Measurements from ENCODE around the gene KRTAP12-3. TPM values are rescaled to one million over a fixed set of nuclear protein-coding genes. Genes with fewer than 3 reads are reported as not detected.

KRTAP12-3 gene
- total RNA-seq, 1 experiment from 2014 or later = not detected

DNA sequence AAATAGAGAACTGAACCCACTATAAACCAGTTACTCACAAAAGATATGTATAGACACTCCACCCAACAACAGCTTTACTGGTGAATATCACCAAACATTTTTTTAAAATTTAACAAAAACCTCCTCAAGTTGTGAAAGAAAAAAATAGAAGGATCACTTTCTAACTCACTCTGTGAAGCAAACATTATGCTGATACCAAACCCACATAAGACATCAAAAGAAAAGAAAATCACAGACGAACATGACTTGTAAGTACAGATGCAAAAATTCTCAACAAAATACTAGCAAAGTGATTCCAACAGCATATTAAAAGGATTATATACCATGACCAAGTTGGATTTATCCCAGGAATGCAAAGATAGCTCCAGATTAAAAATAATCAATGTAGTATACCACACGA lies 34.0 kb downstream of the KRTAP12-3 start:
- Mint-ChIP-seq H3K9me3 (peaks cover 22% of the 10 kb centered on the region), H3K4me3 (no peak overlapping the region), H3K4me1 (peaks cover 35% of the 10 kb centered on the region), H3K36me3 (peaks cover 23% of the 10 kb centered on the region), H3K27me3 (ENCODE audit: low read depth) (peaks cover 3% of the 10 kb centered on the region; the same call in 1 of the 2 replicates), H3K27ac (no peak overlapping the region)
- CTCF ChIA-PET = no interaction called here
- ATAC-seq (no peak), DNase-seq (ENCODE audit: low spot score) (no peak)
- TF ChIP-seq ZMAT4 (CRISPR knock-in tag; IDR thresholded peaks at IDR 0.05) = no peak
- no peak for TF ChIP-seq NR3C1 (CRISPR knock-in tag; conservative IDR thresholded peaks at IDR 0.05; ENCODE audit: low read depth)
- no peak for TF ChIP-seq USF2 (CRISPR knock-in tag; IDR thresholded peaks at IDR 0.05)
- no peak for TF ChIP-seq ZNF423 (CRISPR knock-in tag; IDR thresholded peaks at IDR 0.05)
- no peak for TF ChIP-seq FOXP1 (CRISPR knock-in tag; IDR thresholded peaks at IDR 0.05; ENCODE audit: borderline replicate concordance)
- TF ChIP-seq ZNF138 (CRISPR knock-in tag; conservative IDR thresholded peaks at IDR 0.05) = no peak
- no peak for TF ChIP-seq ATF1 (CRISPR knock-in tag; IDR thresholded peaks at IDR 0.05)
- no peak for TF ChIP-seq ZNF425 (CRISPR knock-in tag; conservative IDR thresholded peaks at IDR 0.05)
- no peak for TF ChIP-seq AR (CRISPR knock-in tag; IDR thresholded peaks at IDR 0.05)
- no peak for TF ChIP-seq ZNF416 (CRISPR knock-in tag; IDR thresholded peaks at IDR 0.05)
- no peak for TF ChIP-seq JAZF1 (CRISPR knock-in tag; IDR thresholded peaks at IDR 0.05)
- TF ChIP-seq, protein P1, sequence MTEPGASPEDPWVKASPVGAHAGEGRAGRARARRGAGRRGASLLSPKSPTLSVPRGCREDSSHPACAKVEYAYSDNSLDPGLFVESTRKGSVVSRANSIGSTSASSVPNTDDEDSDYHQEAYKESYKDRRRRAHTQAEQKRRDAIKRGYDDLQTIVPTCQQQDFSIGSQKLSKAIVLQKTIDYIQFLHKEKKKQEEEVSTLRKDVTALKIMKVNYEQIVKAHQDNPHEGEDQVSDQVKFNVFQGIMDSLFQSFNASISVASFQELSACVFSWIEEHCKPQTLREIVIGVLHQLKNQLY (CRISPR knock-in tag; IDR thresholded peaks at IDR 0.05) = no peak
- TF ChIP-seq PRRX2 (CRISPR knock-in tag; IDR thresholded peaks at IDR 0.05) = no peak
- TF ChIP-seq TP53 (CRISPR knock-in tag; IDR thresholded peaks at IDR 0.05) = no peak
- no peak for TF ChIP-seq HMGA2 (CRISPR knock-in tag; IDR thresholded peaks at IDR 0.05)
- TF ChIP-seq FOXP4 (CRISPR knock-in tag; IDR thresholded peaks at IDR 0.05) = no peak
- TF ChIP-seq EMX1 (CRISPR knock-in tag; IDR thresholded peaks at IDR 0.05) = no peak
- no peak for TF ChIP-seq FOXJ3 (CRISPR knock-in tag; IDR thresholded peaks at IDR 0.05; ENCODE audit: borderline replicate concordance)
- POLR2A ChIA-PET = interaction anchor here (1.2 kb wide), 1 partner anchor 331 kb away, joined by 3 read pairs; no protein-coding TSS in a partner anchor

Data from WTC11 (cell line).